Natural killer cell (primary cell): ENCODE results near the gene SCIMP. TPM values are rescaled to one million over a fixed set of nuclear protein-coding genes. Genes with fewer than 3 reads are reported as not detected.

Experiments used
- ATAC-seq, 3 donors: fragments of 150-1000 bp in 2 of 3; fragments of 200-7000 bp in 1 of 3; cut with Tn5 transposase; 1 replicate in 1 of 3; 2 replicates in 2 of 3; pipeline ENCODE4 v1.10.0; 2021; ENCODE audit warnings: mild to moderate bottlenecking in 2 of 3, moderate library complexity in 2 of 3
- DNase-seq, 2 donors: peaks; one replicate each; pipeline versions ENCODE4 v3.0.0 to v3.0.0-alpha.2; 2013 to 2021; ENCODE audit warnings: mixed read lengths in 1 of 2
- H3K27ac ChIP-seq: one replicate; pipeline ENCODE4 v1.5.1; 2013; ENCODE audit warnings: mild to moderate bottlenecking, low read length
- H3K27me3 ChIP-seq: one replicate; pipeline ENCODE4 v1.6.1; 2013; ENCODE audit warnings: low read length; ENCODE audit not compliant: control insufficient read depth, insufficient read depth
- H3K36me3 ChIP-seq: one replicate; pipeline ENCODE4 v1.6.1; 2013; ENCODE audit warnings: low read length; ENCODE audit not compliant: control insufficient read depth, insufficient read depth
- H3K4me1 ChIP-seq: one replicate; pipeline ENCODE4 v1.6.1; 2013; ENCODE audit warnings: low read length; ENCODE audit not compliant: control insufficient read depth, insufficient read depth
- H3K4me3 ChIP-seq: one replicate; pipeline ENCODE4 v1.5.1; 2013; ENCODE audit warnings: low read length
- H3K9me3 ChIP-seq: one replicate; pipeline ENCODE4 v1.6.1; 2013; ENCODE audit warnings: low read length; ENCODE audit not compliant: control insufficient read depth, insufficient read depth
- H3K27ac Mint-ChIP-seq, 2 donors: one replicate each; pipeline ENCODE4 v1.8.0; 2022; ENCODE audit warnings: mild to moderate bottlenecking in 2 of 2, mixed read lengths in 2 of 2, moderate library complexity in 1 of 2
- H3K27me3 Mint-ChIP-seq, 2 donors: one replicate each; pipeline ENCODE4 v1.8.0; 2022; ENCODE audit warnings: low read depth in 2 of 2, mixed read lengths in 2 of 2
- H3K36me3 Mint-ChIP-seq: one replicate; pipeline ENCODE4 v1.8.0; 2022; ENCODE audit warnings: mixed read lengths
- H3K4me1 Mint-ChIP-seq, 2 donors: one replicate each; pipeline ENCODE4 v1.8.0; 2022; ENCODE audit warnings: mixed read lengths in 2 of 2
- H3K4me3 Mint-ChIP-seq: one replicate; pipeline ENCODE4 v1.8.0; 2022; ENCODE audit warnings: mild to moderate bottlenecking, moderate library complexity, mixed read lengths
- H3K9me3 Mint-ChIP-seq, 2 donors: one replicate each; pipeline ENCODE4 v1.8.0; 2022; ENCODE audit warnings: mixed read lengths in 2 of 2
- WGBS: methylation state at CpG from one replicate; pipeline ENCODE4 v1.1.7; 2013; ENCODE audit warnings: missing lambda C conversion rate; ENCODE audit not compliant: insufficient coverage; 5-methylcytosine and 5-hydroxymethylcytosine counted together
- intact Hi-C: fragments of 100-400 bp; cut with micrococcal nuclease; formaldehyde crosslinking; loops from one replicate; pipeline ENCODE4 v1.14.2; 2022
- total RNA-seq, 4 donors: library from RNA; stranded (reverse); fragments of 120-200 nt in 1 of 4; gene quantifications; one replicate each; pipeline versions ENCODE4 v1.2.3 to v1.2.4, GENCODE V29; 2013 to 2022
- TF ChIP-seq, protein P1 (sequence below): fragments of 200-600 bp; IDR thresholded peaks from one replicate; pipeline ENCODE4 v1.8.0; 2022; ENCODE audit warnings: antibody characterized with exemption

SCIMP gene
- total RNA-seq, 3 donors from 2014 or later (not counting 1 experiment from before 2014, with no cell fraction given): 3.9 to 10.0 (median 8.0) TPM

DNA sequence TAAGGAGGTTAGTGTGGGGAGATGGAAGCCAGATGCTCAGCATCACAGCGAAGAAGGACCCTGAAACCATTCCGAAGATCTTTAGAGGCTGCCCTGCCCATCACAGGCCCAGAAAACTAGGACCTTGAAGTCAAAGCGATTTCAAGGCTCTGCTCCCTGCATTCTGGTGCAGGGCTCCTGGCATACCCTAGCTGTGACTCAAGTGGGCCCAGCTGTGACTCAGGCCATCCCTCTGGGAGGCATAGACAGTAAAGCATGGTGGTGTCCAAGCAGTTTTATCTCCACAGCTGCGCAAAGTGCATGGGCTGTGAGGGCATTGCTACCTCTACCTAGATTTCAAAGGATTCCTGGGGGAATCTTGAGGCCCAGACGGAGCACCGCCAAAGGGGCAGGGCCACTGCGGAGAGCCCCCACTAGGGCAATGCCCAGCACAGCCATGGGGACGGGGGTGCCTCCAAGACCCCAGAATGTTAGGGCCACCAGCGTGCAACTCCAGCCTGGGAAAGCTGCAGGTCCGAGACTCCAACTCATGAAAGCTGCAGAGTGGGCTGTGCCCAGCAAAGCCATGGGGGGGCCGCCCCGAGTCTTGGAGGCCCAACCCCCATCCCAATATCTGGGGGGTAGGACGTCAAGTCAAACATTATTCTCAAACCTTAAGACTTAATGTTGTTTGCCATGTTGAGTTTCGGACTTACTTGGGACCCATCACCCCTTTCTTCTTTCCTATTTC is 31.3 kb downstream of the SCIMP start:
- WGBS: 95% methylated on average over 14 of the region's 14 CpGs
- H3K27ac Mint-ChIP-seq: no peak overlapping the region

DNA sequence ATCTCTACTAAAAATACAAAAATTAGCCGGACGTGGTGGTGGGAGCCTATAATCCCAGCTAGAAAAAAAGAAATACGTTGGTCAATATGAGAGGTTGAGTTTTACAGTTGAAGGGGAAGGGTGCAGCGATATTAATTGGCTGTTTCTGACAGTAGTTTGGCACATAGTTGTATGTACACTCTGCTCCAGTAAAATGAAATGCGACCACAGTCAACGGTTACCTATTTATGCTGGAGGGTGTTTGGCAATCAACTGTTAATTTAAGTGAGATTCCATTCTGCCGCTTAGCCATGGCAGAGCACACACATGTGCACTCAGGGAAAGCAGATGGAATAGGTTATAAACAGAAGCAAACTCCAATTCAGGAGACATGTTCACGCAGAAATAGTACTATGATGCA is 33.6 kb downstream of the SCIMP start:
- H3K27ac Mint-ChIP-seq: no peak overlapping the region
- WGBS: over 99% methylated on average over 7 of the region's 8 CpGs
- Histone ChIP-seq H3K27me3 (no peaks in the 10 kb centered on the region), H3K36me3 (no peaks in the 10 kb centered on the region), H3K4me1 (peaks cover 18% of the 10 kb centered on the region), H3K27ac (no peak overlapping the region), H3K4me3 (no peak overlapping the region), H3K9me3 (no peaks in the 10 kb centered on the region)
- TF ChIP-seq, protein P1, sequence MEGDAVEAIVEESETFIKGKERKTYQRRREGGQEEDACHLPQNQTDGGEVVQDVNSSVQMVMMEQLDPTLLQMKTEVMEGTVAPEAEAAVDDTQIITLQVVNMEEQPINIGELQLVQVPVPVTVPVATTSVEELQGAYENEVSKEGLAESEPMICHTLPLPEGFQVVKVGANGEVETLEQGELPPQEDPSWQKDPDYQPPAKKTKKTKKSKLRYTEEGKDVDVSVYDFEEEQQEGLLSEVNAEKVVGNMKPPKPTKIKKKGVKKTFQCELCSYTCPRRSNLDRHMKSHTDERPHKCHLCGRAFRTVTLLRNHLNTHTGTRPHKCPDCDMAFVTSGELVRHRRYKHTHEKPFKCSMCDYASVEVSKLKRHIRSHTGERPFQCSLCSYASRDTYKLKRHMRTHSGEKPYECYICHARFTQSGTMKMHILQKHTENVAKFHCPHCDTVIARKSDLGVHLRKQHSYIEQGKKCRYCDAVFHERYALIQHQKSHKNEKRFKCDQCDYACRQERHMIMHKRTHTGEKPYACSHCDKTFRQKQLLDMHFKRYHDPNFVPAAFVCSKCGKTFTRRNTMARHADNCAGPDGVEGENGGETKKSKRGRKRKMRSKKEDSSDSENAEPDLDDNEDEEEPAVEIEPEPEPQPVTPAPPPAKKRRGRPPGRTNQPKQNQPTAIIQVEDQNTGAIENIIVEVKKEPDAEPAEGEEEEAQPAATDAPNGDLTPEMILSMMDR: no peak
- H3K36me3 Mint-ChIP-seq: no peaks in the 10 kb centered on the region
- DNase-seq (no peak), ATAC-seq (no peak)
- peaks cover 14 to 18% of the 10 kb centered on the region in 2 donors for H3K4me1 Mint-ChIP-seq
- no peaks in the 10 kb centered on the region for H3K27me3 Mint-ChIP-seq
- intact Hi-C loops: no loop called here
- no peak overlapping the region for H3K4me3 Mint-ChIP-seq
- H3K9me3 Mint-ChIP-seq: no peaks in the 10 kb centered on the region

More for the DNA sequence above, 31.3 kb downstream of the SCIMP start:
- Mint-ChIP-seq H3K4me3 (no peak overlapping the region), H3K4me1 (peaks cover 6 to 23% of the 10 kb centered on the region in 2 donors), H3K36me3 (no peaks in the 10 kb centered on the region), H3K27me3 (no peaks in the 10 kb centered on the region), H3K9me3 (no peaks in the 10 kb centered on the region)
- DNase-seq (no peak), ATAC-seq (no peak)
- peaks cover 6% of the 10 kb centered on the region for H3K4me1 ChIP-seq
- H3K36me3 ChIP-seq: no peaks in the 10 kb centered on the region
- H3K4me3 ChIP-seq: no peak overlapping the region
- no peak overlapping the region for H3K27ac ChIP-seq
- TF ChIP-seq, protein P1: no peak
- intact Hi-C loops: no loop called here
- H3K27me3 ChIP-seq: no peaks in the 10 kb centered on the region
- H3K9me3 ChIP-seq: no peaks in the 10 kb centered on the region

DNA sequence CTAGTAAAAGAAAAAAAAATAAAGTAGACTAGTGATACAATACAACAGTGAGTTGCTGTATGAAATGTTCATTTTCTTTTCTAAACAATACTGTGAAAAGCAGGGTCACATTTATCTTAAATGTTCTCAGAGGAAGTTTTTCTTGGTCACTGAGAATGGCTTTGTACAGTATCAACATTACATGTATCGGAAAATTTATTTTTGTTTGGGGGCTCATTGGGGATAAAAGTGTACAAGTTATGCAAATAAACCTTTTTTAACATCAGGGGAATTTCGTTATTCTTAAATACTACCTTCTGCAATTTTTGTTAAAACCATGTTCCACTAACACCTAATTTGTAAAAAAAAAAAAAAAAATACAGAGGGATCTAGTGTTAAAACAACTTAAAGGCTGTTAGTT is 34.3 kb downstream of the SCIMP start:
- H3K36me3 Mint-ChIP-seq: no peaks in the 10 kb centered on the region
- DNase-seq (no peak), ATAC-seq (no peak)
- Histone ChIP-seq H3K4me3 (no peak overlapping the region), H3K9me3 (no peaks in the 10 kb centered on the region), H3K27ac (no peak overlapping the region), H3K27me3 (no peaks in the 10 kb centered on the region), H3K36me3 (no peaks in the 10 kb centered on the region), H3K4me1 (peaks cover 18% of the 10 kb centered on the region)
- no peak overlapping the region for H3K27ac Mint-ChIP-seq
- no peaks in the 10 kb centered on the region for H3K27me3 Mint-ChIP-seq
- no CpG with 5 or more reads among the region's 2 CpGs for WGBS
- peaks cover 14 to 18% of the 10 kb centered on the region in 2 donors for H3K4me1 Mint-ChIP-seq
- H3K4me3 Mint-ChIP-seq: no peak overlapping the region
- intact Hi-C loops: no loop called here
- TF ChIP-seq, protein P1: no peak
- no peaks in the 10 kb centered on the region for H3K9me3 Mint-ChIP-seq
